GM12865 (cell line): ENCODE data around the gene MPP1.
A peak's percentile ranks its signal among the peaks of the same experiment; 100 is the strongest.
"Not testable (repeated sequence)": the region's sequence is repeated elsewhere in the genome, so short reads cannot be mapped to it uniquely, and the experiment has no call there.

Experiments
- DNase-seq: peaks from one replicate; pipeline ENCODE4 v3.0.0; 2010; ENCODE audit warnings: low read depth
- H3K4me3 ChIP-seq: 2 replicates; pipeline ENCODE4 v1.5.1; 2011; ENCODE audit warnings: mild to moderate bottlenecking, low read depth, low read length, control low read depth
- CTCF ChIP-seq: IDR thresholded peaks from 2 replicates; pipeline ENCODE4 v1.5.1; 2011; ENCODE audit warnings: low read length, control low read depth, low read depth, inconsistent platforms; ENCODE audit not compliant: insufficient read depth; ENCODE audit errors: missing control alignments

Gene MPP1

GRCh38 chrX:154829926-154830442 is 24.7 kb upstream of the MPP1 start:
- no peak overlapping the region for H3K4me3 ChIP-seq
- no peak for DNase-seq
- no peak for TF ChIP-seq CTCF

GRCh38 chrX:154829134-154829533 is 23.8 kb upstream of the MPP1 start:
- H3K4me3 ChIP-seq = no peak overlapping the region
- DNase-seq = no peak
- no peak for TF ChIP-seq CTCF

- DNase-seq = no peak
- peak overlapping the region; percentile 12; the same call in 1 of the 2 replicates for H3K4me3 ChIP-seq
- no peak for TF ChIP-seq CTCF
Observed at GRCh38 chrX:154828016-154828408, 22.7 kb upstream of the MPP1 start.

GRCh38 chrX:154827194-154828015 is 22.1 kb upstream of the MPP1 start:
- peak overlapping the region; percentile 12 for H3K4me3 ChIP-seq
- peak; percentile 70 for DNase-seq
- TF ChIP-seq CTCF = no peak

- DNase-seq, H3K4me3 ChIP-seq: not testable (repeated sequence)
Observed at GRCh38 chrX:154825586-154825985, 20.3 kb upstream of the MPP1 start.

GRCh38 chrX:154824638-154825037 is 19.4 kb upstream of the MPP1 start:
- DNase-seq = no peak
- H3K4me3 ChIP-seq = no peak overlapping the region
- TF ChIP-seq CTCF = no peak

GRCh38 chrX:154822029-154822428 is 16.7 kb upstream of the MPP1 start:
- H3K4me3 ChIP-seq = no peak overlapping the region
- TF ChIP-seq CTCF = no peak
- DNase-seq = no peak
